Loucy (cell line): ENCODE results near the gene WTIP.

Experiments
- H2AFZ ChIP-seq: fragments of 200-600 bp; sonication (generic); 2 replicates; pipeline ENCODE4 v1.6.0; 2016; ENCODE audit warnings: antibody characterized with exemption, mild to moderate bottlenecking, low read length, moderate library complexity
- H3F3A ChIP-seq: fragments of 200-600 bp; 2 replicates; pipeline ENCODE4 v1.6.0; 2016; ENCODE audit warnings: antibody characterized with exemption, low read depth, mild to moderate bottlenecking
- H3K27me3 ChIP-seq: fragments of 200-600 bp; sonication (generic); 2 replicates; pipeline ENCODE4 v1.6.1; 2014; ENCODE audit warnings: low read length, mild to moderate bottlenecking; ENCODE audit not compliant: insufficient read depth, poor library complexity, severe bottlenecking
- H3K36me3 ChIP-seq: fragments of 200-600 bp; sonication (generic); 2 replicates; pipeline ENCODE4 v1.6.1; 2016; ENCODE audit warnings: low read length; ENCODE audit not compliant: insufficient read depth
- H3K4me1 ChIP-seq: fragments of 200-600 bp; sonication (generic); 2 replicates; pipeline ENCODE4 v1.5.1; 2014; ENCODE audit warnings: low read length, mild to moderate bottlenecking; ENCODE audit not compliant: insufficient read depth, poor library complexity, severe bottlenecking
- H3K4me2 ChIP-seq: fragments of 200-600 bp; sonication (generic); 2 replicates; pipeline ENCODE4 v1.6.0; 2014; ENCODE audit warnings: antibody characterized with exemption, low read length, low read depth, mild to moderate bottlenecking; ENCODE audit not compliant: poor library complexity, severe bottlenecking
- H3K4me3 ChIP-seq: fragments of 200-600 bp; sonication (generic); 2 replicates; pipeline ENCODE4 v1.5.1; 2014; ENCODE audit warnings: low read length, mild to moderate bottlenecking, mixed read lengths; ENCODE audit not compliant: poor library complexity, severe bottlenecking
- H3K79me2 ChIP-seq: fragments of 200-600 bp; sonication (generic); 2 replicates; pipeline ENCODE4 v1.6.1; 2014; ENCODE audit warnings: low read length; ENCODE audit not compliant: insufficient read depth
- H3K9ac ChIP-seq: fragments of 200-600 bp; sonication (generic); 2 replicates; pipeline ENCODE4 v1.6.0; 2014; ENCODE audit warnings: mild to moderate bottlenecking, low read depth, low read length, moderate library complexity; ENCODE audit not compliant: poor library complexity, severe bottlenecking
- H3K9me2 ChIP-seq: fragments of 200-600 bp; sonication (generic); replicated peaks from 2 replicates; pipeline ENCODE4 v1.6.1; 2016; ENCODE audit warnings: low read depth, low read length, mixed read lengths
- H3K9me3 ChIP-seq: fragments of 200-600 bp; sonication (generic); 2 replicates; pipeline ENCODE4 v1.6.1; 2014; ENCODE audit warnings: mild to moderate bottlenecking, antibody characterized with exemption, low read length, low read depth; ENCODE audit not compliant: insufficient read depth
- H4K20me1 ChIP-seq: fragments of 200-600 bp; sonication (generic); 2 replicates; pipeline ENCODE4 v1.6.0; 2014; ENCODE audit warnings: antibody characterized with exemption, low read length, mild to moderate bottlenecking; ENCODE audit not compliant: insufficient read depth, poor library complexity, severe bottlenecking
- EZH2phosphoT487 ChIP-seq: fragments of 200-600 bp; IDR thresholded peaks from 2 replicates; pipeline ENCODE4 v1.6.1; 2018; ENCODE audit warnings: antibody characterized with exemption, mild to moderate bottlenecking, moderate library complexity, borderline replicate concordance
- TF ChIP-seq, protein P1 (sequence below): fragments of 200-600 bp; sonication (generic); conservative IDR thresholded peaks from 2 replicates; pipeline ENCODE4 v1.5.1; 2014; ENCODE audit warnings: mild to moderate bottlenecking, antibody characterized with exemption, low read length

Gene WTIP

DNA sequence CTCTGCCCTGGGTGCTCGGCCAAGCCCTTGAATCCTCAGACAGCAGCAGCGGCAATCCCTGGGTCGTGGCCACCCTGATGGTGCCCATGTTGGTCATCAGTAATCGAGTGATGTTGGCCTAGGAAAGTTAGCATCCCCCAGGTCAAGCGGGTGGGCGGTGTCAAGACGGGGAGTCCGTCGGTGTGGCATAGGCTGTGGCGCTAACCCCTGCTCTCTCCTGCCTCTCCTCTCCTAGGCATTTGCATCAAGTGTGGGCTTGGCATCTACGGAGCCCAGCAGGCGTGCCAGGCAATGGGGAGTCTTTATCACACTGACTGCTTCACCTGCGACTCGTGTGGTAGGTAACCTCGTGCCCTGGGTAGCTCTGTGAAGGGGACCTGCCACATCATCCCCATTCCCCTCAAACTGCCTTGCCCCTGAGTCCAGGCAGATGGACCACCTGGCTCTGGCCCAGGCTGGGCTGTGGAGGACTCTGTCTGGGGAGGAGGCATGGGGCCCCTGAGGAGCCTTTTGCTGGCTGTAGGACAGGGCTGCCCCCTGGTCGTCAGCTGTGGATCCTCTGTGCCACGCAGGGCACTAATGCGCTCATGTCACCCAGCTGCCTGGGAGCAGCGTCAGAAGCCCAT is 8.7 kb downstream of the WTIP start:
- Histone ChIP-seq H3K4me1 (no peaks in the 10 kb centered on the region), H3K9me3 (no peaks in the 10 kb centered on the region), H3K79me2 (no peaks in the 10 kb centered on the region), H3K27me3 (no peaks in the 10 kb centered on the region), H2AFZ (no peak overlapping the region), H3K9ac (no peak overlapping the region), H3K4me2 (no peak overlapping the region), H3K9me2 (no peaks in the 10 kb centered on the region), H3F3A (no peaks in the 10 kb centered on the region), H4K20me1 (no peaks in the 10 kb centered on the region), H3K36me3 (no peaks in the 10 kb centered on the region), H3K4me3 (no peak overlapping the region)
- TF ChIP-seq, protein P1, sequence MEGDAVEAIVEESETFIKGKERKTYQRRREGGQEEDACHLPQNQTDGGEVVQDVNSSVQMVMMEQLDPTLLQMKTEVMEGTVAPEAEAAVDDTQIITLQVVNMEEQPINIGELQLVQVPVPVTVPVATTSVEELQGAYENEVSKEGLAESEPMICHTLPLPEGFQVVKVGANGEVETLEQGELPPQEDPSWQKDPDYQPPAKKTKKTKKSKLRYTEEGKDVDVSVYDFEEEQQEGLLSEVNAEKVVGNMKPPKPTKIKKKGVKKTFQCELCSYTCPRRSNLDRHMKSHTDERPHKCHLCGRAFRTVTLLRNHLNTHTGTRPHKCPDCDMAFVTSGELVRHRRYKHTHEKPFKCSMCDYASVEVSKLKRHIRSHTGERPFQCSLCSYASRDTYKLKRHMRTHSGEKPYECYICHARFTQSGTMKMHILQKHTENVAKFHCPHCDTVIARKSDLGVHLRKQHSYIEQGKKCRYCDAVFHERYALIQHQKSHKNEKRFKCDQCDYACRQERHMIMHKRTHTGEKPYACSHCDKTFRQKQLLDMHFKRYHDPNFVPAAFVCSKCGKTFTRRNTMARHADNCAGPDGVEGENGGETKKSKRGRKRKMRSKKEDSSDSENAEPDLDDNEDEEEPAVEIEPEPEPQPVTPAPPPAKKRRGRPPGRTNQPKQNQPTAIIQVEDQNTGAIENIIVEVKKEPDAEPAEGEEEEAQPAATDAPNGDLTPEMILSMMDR = no peak
- no peak for TF ChIP-seq EZH2phosphoT487

DNA sequence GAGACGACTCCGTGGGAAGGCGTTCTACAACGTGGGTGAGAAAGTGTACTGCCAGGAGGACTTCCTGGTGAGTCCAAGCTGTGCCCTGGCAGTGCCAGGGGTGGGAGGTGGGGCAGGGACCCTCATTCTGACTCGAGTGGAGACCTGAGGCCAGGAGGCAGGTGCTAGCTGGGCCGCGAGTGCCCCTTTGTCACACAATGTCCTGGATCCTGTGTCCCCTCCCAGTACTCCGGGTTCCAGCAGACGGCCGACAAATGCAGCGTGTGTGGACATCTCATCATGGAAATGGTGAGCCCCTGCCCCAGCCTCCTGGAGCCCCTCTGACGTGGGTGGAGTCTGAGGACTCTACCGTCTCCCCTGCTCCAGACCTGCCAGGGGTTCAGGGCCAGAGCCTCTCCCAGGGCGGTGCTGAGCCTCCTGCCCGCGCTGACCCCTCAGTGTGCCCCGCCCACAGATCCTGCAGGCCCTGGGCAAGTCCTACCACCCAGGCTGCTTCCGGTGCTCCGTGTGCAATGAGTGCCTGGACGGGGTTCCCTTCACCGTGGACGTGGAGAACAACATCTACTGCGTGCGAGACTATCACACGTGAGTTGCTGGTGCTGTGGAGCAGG is 11.6 kb downstream of the WTIP start:
- no peak overlapping the region for H2AFZ ChIP-seq
- no peaks in the 10 kb centered on the region for H3K4me1 ChIP-seq
- no peaks in the 10 kb centered on the region for H3K36me3 ChIP-seq
- H3K9ac ChIP-seq = no peak overlapping the region
- H3F3A ChIP-seq = no peaks in the 10 kb centered on the region
- H3K27me3 ChIP-seq = no peaks in the 10 kb centered on the region
- H3K9me2 ChIP-seq = no peaks in the 10 kb centered on the region
- TF ChIP-seq EZH2phosphoT487 = no peak
- TF ChIP-seq, protein P1 = no peak
- H3K4me2 ChIP-seq = no peak overlapping the region
- no peaks in the 10 kb centered on the region for H3K79me2 ChIP-seq
- no peaks in the 10 kb centered on the region for H3K9me3 ChIP-seq
- H3K4me3 ChIP-seq = no peak overlapping the region
- no peaks in the 10 kb centered on the region for H4K20me1 ChIP-seq

DNA sequence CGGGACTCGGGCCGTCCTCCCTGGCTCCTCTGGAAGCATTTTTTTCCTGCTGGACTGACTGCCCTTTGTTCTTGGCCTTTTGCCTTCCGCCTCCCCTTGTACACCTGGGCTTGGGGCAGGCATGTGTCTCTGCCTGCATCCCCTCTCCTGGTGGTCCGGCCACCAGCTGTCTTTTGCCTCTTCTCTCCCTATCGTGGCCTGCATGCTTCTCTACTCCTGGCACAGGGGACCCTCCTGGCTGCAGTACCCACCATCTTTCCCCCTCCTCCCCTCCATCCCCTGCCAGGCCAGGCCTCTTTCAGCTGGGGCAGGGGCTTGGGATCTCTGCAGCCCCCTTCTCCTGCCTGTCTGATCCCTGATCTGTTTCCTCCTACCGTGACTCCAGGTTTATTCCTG is 12.1 kb downstream of the WTIP start:
- Histone ChIP-seq H3K4me2 (no peak overlapping the region), H3K9me2 (no peaks in the 10 kb centered on the region), H3K4me1 (no peaks in the 10 kb centered on the region), H3K9ac (no peak overlapping the region), H4K20me1 (no peaks in the 10 kb centered on the region), H3K27me3 (no peaks in the 10 kb centered on the region), H3K36me3 (no peaks in the 10 kb centered on the region), H3K4me3 (no peak overlapping the region), H2AFZ (no peak overlapping the region), H3F3A (no peaks in the 10 kb centered on the region), H3K79me2 (no peaks in the 10 kb centered on the region), H3K9me3 (no peaks in the 10 kb centered on the region)
- TF ChIP-seq, protein P1 = no peak
- TF ChIP-seq EZH2phosphoT487 = no peak
